RWPE1 (cell line): ENCODE data around the gene SLC47A2.

Source experiments
- CTCF ChIA-PET: fragments of 350-600 bp; sonication (Branson Sonifier 250); formaldehyde crosslinking; extraction: SDS; loops from one replicate; lab custom pipeline; 2021; lab: Yijun Ruan, JAX
- POLR2A ChIA-PET: fragments of 400-600 bp; formaldehyde crosslinking; extraction: SDS; loops from one replicate; lab custom pipeline; 2020; ENCODE audit warnings: antibody characterized with exemption; ENCODE audit not compliant: low non-redundant PET; lab: Yijun Ruan, JAX
- DNase-seq: peaks from one replicate; pipeline ENCODE4 v3.0.0; 2012; ENCODE audit warnings: low spot score
- H3K27ac ChIP-seq: fragments of 450-650 bp; 2 replicates; pipeline ENCODE4 v1.5.1; 2017
- TF ChIP-seq, protein P1 (sequence below): fragments of 450-650 bp; conservative IDR thresholded peaks from 2 replicates; pipeline ENCODE4 v1.5.1; 2017; ENCODE audit warnings: low read depth, mild to moderate bottlenecking

SLC47A2 gene

DNA sequence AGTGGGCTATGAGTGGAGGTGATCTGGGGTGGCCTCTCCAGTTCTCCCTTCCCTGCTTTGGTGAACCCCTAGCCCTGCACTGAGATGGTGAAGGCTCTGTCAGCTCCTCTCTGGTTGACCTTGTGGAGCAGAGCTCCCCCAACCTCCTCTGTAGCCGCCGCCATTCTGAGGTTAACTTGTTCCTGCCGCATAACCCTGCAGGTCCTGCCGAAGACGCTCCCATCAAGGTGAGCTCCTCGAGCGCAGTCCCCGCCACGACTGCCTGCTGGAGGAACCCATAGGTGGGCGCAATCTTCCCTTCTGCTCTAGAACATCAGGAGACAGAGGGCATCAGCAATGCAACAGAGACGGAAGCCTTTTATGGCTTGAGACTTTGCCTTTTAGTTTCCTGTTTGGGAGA, 15.2 kb upstream of the SLC47A2 start:
- ChIA-PET POLR2A (no interaction called here), CTCF (interaction anchor here (0.6 to 1.5 kb wide), 3 partner anchors 12 to 151 kb away, joined by 3 to 4 read pairs (median 4); no protein-coding TSS in a partner anchor)
- TF ChIP-seq, protein P1, sequence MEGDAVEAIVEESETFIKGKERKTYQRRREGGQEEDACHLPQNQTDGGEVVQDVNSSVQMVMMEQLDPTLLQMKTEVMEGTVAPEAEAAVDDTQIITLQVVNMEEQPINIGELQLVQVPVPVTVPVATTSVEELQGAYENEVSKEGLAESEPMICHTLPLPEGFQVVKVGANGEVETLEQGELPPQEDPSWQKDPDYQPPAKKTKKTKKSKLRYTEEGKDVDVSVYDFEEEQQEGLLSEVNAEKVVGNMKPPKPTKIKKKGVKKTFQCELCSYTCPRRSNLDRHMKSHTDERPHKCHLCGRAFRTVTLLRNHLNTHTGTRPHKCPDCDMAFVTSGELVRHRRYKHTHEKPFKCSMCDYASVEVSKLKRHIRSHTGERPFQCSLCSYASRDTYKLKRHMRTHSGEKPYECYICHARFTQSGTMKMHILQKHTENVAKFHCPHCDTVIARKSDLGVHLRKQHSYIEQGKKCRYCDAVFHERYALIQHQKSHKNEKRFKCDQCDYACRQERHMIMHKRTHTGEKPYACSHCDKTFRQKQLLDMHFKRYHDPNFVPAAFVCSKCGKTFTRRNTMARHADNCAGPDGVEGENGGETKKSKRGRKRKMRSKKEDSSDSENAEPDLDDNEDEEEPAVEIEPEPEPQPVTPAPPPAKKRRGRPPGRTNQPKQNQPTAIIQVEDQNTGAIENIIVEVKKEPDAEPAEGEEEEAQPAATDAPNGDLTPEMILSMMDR, result no peak
- H3K27ac ChIP-seq, result peak overlapping the region; percentile 100
- no peak for DNase-seq

DNA sequence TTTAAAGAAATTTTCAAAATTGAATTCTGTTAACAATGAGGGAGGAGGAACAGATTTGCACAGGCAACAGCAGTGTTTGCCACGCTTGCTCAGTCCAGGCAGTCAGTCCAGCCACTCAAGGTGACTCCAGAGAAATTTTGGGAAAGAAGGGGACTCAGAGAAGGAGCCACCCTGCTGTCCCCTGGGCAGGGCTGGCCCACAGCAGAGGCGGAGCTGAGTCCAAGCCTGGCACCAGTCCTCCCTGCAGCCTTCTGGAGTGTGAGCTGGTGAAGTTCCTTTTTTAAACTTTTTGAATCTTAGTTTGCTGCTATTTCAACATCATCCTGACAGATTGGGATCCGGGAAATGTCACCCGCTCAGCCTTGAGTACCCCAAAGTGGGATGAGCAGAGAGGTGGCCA, 14.5 kb upstream of the SLC47A2 start:
- TF ChIP-seq, protein P1, result no peak
- H3K27ac ChIP-seq, result peak overlapping the region; percentile 100
- ChIA-PET POLR2A (no interaction called here), CTCF (interaction anchor here (0.6 to 1.5 kb wide), 2 partner anchors 12 to 84 kb away, joined by 3 to 4 read pairs; no protein-coding TSS in a partner anchor)
- no peak for DNase-seq

DNA sequence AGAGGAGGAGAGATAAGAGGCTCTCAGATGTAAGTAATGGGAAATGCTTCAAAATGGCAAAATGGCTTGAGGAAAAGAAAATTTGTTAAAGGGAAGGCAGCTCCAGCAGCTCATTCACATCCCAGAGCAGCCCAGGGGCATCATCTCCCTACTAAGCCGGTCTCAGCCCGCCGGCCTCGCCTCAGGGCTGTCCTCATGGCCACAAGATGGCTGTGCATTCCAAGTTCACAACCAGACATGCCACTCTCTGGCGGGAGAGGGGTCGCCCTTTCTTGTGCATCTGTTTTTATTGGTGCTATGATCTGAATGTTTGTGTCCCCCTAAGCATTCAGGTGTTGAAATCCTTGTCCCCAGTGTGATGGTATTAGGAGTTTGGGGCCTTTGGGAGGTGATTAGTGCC, 13.5 kb upstream of the SLC47A2 start:
- TF ChIP-seq, protein P1, result no peak
- ChIA-PET CTCF (interaction anchor here (0.7 kb wide), 1 partner anchor 26 kb away, joined by 4 read pairs; no protein-coding TSS in a partner anchor), POLR2A (no interaction called here)
- DNase-seq, result no peak
- H3K27ac ChIP-seq, result peak overlapping the region; percentile 100

DNA sequence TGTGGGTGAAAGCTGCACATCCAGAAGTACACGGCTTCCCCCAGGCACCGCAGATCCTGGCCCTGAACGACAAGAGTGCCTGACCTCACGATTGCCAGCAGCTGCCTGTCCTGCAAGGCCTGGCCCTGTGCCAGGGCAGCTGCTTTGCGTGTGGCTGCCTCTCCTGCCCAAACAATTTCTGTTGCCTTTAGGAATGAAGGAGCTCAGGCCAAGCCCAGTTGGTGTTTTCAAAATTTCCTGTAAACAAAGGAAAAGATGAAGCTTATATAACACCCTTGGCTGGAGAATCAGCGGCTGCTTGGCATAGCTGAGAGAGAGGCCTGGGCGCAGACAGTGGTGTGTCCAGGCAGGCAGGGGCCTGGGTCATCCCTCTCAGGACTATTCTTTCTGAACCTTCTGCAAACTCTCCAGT, 11.7 kb upstream of the SLC47A2 start:
- TF ChIP-seq, protein P1, result no peak
- ChIA-PET CTCF (interaction anchor here (0.6 to 1.6 kb wide), 6 partner anchors 9 to 59 kb away, joined by 3 to 5 read pairs (median 4); no protein-coding TSS in a partner anchor), POLR2A (interaction anchor here (0.8 to 1.6 kb wide), 5 partner anchors 9 to 37 kb away, joined by 3 to 6 read pairs (median 5); no protein-coding TSS in a partner anchor)
- peak; percentile 58 for DNase-seq
- peak overlapping the region; percentile 100 for H3K27ac ChIP-seq

DNA sequence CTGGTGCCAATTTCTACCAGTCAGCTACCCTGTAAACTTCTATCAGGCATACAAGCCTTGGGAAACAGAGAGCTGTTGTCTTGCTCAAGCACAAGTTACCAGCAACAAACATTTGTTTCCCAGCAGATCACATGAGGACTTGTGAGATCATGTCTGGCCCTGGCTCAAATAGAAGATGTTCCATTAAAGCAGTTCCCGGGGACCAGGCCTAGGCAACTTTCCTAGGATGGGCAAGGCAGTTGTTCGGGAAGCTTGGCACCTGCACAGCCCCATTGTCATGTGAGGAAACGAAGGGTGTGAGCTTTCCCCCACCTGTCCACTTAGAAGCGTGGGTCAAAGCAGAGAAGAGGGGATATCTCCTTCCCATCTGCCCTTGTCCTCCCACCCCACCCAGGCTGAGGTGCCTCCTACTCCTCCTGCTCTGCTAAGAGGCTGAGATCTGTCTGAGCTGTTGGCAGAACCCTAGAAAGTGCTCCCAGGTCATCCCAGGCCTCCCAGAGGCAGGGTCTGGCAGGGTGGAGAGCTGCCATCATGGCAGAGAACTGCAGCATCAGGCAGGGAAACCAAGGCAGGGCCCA, 11.2 kb upstream of the SLC47A2 start:
- POLR2A ChIA-PET, result interaction anchor here (0.8 to 1.6 kb wide), 4 partner anchors 9 to 37 kb away, joined by 3 to 5 read pairs (median 4); no protein-coding TSS in a partner anchor
- CTCF ChIA-PET, result interaction anchor here (0.9 to 1.6 kb wide), 7 partner anchors 9 to 39 kb away, joined by 3 to 8 read pairs (median 5); partner anchors contain the start of gene SLC47A2
- H3K27ac ChIP-seq, result peak overlapping the region; percentile 100

DNA sequence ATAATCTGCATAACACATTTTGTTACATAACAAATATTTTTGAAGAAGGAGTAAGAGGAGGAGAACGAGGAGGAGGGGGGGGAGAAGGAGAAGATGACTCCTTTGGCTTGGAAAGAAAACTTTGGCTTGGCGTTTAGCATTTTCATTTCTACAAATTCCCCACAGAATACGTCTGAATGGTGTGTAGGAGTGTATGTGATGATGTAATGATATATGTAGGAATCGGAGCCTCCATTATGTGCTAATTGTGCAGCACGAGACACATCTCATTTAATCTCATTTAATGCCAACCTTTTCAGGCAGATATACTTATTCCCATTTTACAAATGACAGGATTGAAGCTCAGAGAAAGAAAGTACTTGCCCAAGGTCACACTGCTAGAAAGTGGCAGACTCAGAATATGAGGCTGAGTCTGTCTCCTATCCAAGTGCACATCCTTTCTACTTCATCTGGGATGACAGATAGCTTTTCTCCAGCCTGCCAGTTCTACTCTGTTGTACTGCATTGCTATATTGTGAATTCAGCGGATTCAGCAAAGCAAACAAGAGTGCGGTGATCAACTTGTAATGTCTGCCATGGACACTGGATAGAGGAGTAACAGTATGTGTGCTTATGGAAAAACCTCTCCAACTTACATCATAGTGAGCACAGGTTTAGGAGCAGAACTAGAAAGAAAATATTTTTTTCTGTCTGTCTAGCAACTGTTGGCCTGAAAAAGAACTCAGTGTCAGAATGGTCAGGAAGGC, 10.4 kb upstream of the SLC47A2 start:
- ChIA-PET CTCF (interaction anchor here (1.0 to 1.6 kb wide), 4 partner anchors 11 to 40 kb away, joined by 3 to 8 read pairs (median 6); partner anchors contain the start of gene SLC47A2), POLR2A (interaction anchor here (1.6 kb wide), 1 partner anchor 25 kb away, joined by 5 read pairs; no protein-coding TSS in a partner anchor)
- no peak for DNase-seq
- TF ChIP-seq, protein P1, result no peak
- H3K27ac ChIP-seq, result peak overlapping the region; percentile 100

More for the DNA sequence above, 11.2 kb upstream of the SLC47A2 start:
- TF ChIP-seq, protein P1, result no peak
- no peak for DNase-seq
